BLaER1 (cell line): ENCODE results near the gene ANAPC10.
"Not testable (repeated sequence)": the region's sequence is repeated elsewhere in the genome, so short reads cannot be mapped to it uniquely, and the experiment has no call there.

Experiments
- H3K27ac ChIP-seq: shearing (Covaris generic); formaldehyde crosslinking; 2 replicates; pipeline ENCODE4 v1.8.1; 2022
- H3K27me3 ChIP-seq: shearing (Covaris generic); formaldehyde crosslinking; 2 replicates; pipeline ENCODE4 v1.8.1; 2022
- H3K36me3 ChIP-seq: shearing (Covaris generic); formaldehyde crosslinking; 2 replicates; pipeline ENCODE4 v1.8.1; 2022
- H3K4me1 ChIP-seq: shearing (Covaris generic); formaldehyde crosslinking; 2 replicates; pipeline ENCODE4 v1.8.1; 2022
- H3K4me2 ChIP-seq: shearing (Covaris generic); formaldehyde crosslinking; 2 replicates; pipeline ENCODE4 v1.8.1; 2022
- H3K4me3 ChIP-seq: shearing (Covaris generic); formaldehyde crosslinking; 2 replicates; pipeline ENCODE4 v1.8.1; 2022
- H3K9ac ChIP-seq: shearing (Covaris generic); formaldehyde crosslinking; 2 replicates; pipeline ENCODE4 v1.8.1; 2022
- H3K9me3 ChIP-seq: shearing (Covaris generic); formaldehyde crosslinking; 2 replicates; pipeline ENCODE4 v1.8.1; 2022
- H4K20me1 ChIP-seq: shearing (Covaris generic); formaldehyde crosslinking; 2 replicates; pipeline ENCODE4 v1.8.1; 2022
- Cebpa-rat ChIP-seq: shearing (Covaris generic); IDR thresholded peaks from 2 replicates; pipeline ENCODE4 v1.8.1; 2022

Gene ANAPC10, protein sequence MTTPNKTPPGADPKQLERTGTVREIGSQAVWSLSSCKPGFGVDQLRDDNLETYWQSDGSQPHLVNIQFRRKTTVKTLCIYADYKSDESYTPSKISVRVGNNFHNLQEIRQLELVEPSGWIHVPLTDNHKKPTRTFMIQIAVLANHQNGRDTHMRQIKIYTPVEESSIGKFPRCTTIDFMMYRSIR

DNA sequence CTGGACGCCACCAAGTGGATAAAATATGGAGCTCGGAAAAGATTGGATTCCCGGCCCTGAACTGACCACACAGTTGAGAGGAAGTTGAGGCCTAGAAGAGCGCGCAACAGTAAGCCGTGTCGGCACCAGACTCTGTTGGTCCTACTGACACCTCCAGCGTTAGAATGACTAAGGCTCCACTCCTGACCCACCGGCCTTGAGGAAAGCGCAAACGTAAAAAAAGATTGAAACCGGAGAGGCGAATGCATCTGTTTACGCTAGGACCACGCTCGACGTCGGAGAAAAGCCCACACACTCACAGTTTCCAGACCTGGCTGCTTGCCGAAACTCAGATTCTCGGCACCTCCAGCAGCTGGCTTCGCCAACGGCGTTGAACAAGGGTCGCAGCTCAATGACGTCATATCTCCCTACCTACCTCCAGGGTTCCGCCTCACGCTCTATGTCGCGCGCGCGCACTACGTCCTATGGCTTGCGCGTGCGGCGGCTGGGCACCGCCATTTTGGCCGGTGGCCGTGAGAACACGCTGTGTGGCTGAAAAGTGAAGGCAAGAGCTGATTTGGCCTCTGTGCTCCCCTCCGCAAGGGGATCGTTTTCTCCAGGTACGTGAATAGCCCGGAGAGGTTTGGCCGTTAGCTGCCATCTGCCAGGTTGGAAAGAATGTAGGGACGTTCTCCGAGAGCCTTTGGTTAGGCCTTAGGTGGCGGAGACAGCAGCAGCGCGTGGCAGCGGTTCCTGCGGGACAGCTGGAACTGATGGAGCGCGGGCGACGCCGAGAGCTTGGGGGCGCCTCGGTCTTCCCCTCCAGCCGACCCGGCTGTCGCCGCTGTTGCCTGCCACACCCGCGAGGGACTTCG is at the start of gene ANAPC10, which contains the start of gene ABCE1:
Gene ANAPC10, minus strand, starts transcription at position 376 of the 854 bp plus-strand sequence. CDS start 2,097 bp downstream, outside the sequence.
Gene ABCE1, plus strand, starts transcription at position 491 of the 854 bp plus-strand sequence. CDS start 6,102 bp downstream, outside the sequence.
- no peak for TF ChIP-seq Cebpa-rat
- Histone ChIP-seq H3K36me3 (peaks cover 29% of the 10 kb centered on the region), H3K4me1 (peaks cover 51% of the 10 kb centered on the region)

DNA sequence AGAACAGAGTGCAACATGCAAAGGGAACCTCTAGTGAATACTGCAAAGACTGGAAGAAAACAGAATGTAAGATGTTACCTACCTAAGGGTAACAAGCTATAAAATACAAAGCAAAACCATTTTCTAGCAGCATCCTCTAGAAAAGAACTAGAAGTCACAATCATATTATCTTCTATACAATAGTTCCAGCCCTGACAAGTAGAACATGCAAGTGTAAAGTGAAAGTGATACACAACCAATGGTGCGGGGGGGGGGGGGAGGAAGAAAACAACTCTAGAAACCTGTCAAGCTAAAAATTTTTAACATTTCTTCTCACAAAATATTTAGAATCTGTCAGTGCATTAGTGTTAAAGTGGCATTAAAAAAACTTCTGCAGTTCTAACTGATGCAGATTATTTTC is 38.2 kb upstream of the ANAPC10 start:
- H3K4me1 ChIP-seq, H3K4me3 ChIP-seq, H3K27ac ChIP-seq, H3K9me3 ChIP-seq, H3K4me2 ChIP-seq, H3K9ac ChIP-seq, H3K27me3 ChIP-seq: not testable (repeated sequence)
- H3K36me3 ChIP-seq = peaks cover 61% of the 10 kb centered on the region
- H4K20me1 ChIP-seq = peaks cover 12% of the 10 kb centered on the region; the same call in 1 of the 2 replicates

More for the DNA sequence above, at the start of gene ANAPC10, which contains the start of gene ABCE1:
- peak within 1 kb of the TSS; percentile 89 for H3K4me3 ChIP-seq
- peaks cover 12% of the 10 kb centered on the region for H3K9me3 ChIP-seq
- H4K20me1 ChIP-seq = peaks cover 38% of the 10 kb centered on the region
- peak within 1 kb of the TSS; percentile 94 for H3K27ac ChIP-seq
- H3K9ac ChIP-seq = peak within 1 kb of the TSS; percentile 94
- peak within 1 kb of the TSS; percentile 85 for H3K4me2 ChIP-seq
- H3K27me3 ChIP-seq = no peaks in the 10 kb centered on the region

DNA sequence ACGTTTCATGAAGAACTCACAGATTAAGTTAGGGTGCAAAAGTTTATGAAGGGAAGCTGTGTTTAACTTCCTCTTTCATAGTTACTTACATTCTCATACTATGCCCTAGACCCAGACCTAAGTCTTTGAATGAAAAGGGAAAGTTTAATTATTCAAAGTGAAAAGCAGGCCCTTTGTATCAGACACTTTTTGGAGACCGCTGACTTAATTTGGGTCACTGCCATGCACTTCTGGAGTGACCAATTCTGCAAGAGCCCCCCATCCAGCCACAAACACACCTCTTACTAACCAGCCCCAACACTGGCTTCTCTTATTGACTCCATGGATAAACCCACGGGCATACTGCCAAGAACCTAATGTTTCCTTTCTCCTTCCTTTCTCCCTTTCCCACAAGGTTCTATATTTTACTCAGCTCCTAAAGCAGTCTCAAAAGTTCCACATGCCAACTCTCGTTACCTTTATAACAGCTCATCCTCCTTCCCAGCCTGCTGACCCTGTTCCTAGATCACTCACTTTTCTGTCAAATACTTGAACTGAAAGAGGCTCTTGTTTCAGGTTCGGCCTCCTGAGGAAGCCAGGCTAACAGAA is 34.6 kb upstream of the ANAPC10 start:
- Histone ChIP-seq H3K27me3 (no peaks in the 10 kb centered on the region), H3K36me3 (peaks cover 54% of the 10 kb centered on the region), H3K9ac (no peak overlapping the region), H3K4me2 (peak overlapping the region; percentile 1; the same call in 1 of the 2 replicates), H3K4me3 (no peak overlapping the region), H3K9me3 (no peaks in the 10 kb centered on the region), H3K27ac (no peak overlapping the region), H4K20me1 (peaks cover 12% of the 10 kb centered on the region; the same call in 1 of the 2 replicates), H3K4me1 (peaks cover 9% of the 10 kb centered on the region)
- TF ChIP-seq Cebpa-rat = no peak

DNA sequence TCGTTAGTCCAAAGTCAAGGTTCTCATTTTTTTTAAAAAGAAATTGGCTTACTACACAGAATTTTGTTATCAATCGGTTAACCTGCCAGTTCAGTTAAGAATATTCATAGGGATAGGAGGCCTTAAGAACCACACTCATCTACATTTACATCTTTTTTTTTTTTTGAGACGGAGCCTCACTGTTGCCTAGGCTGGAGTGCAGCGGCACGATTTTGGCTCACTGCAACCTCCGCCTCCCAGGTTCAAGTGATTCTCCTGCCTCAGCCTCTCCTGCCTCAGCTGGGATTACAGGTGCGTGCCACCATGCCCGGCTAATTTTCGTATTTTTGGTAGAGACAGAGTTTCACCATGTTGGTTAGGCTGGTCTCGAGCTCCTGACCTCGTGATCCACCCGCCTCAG is 33.9 kb upstream of the ANAPC10 start:
- no peak for TF ChIP-seq Cebpa-rat
- Histone ChIP-seq H3K4me1 (peaks cover 9% of the 10 kb centered on the region), H3K27me3 (no peaks in the 10 kb centered on the region), H3K9ac (no peak overlapping the region), H3K9me3 (no peaks in the 10 kb centered on the region), H3K4me3 (no peak overlapping the region), H3K36me3 (peaks cover 54% of the 10 kb centered on the region), H3K27ac (no peak overlapping the region), H4K20me1 (peaks cover 12% of the 10 kb centered on the region; the same call in 1 of the 2 replicates), H3K4me2 (no peak overlapping the region)

DNA sequence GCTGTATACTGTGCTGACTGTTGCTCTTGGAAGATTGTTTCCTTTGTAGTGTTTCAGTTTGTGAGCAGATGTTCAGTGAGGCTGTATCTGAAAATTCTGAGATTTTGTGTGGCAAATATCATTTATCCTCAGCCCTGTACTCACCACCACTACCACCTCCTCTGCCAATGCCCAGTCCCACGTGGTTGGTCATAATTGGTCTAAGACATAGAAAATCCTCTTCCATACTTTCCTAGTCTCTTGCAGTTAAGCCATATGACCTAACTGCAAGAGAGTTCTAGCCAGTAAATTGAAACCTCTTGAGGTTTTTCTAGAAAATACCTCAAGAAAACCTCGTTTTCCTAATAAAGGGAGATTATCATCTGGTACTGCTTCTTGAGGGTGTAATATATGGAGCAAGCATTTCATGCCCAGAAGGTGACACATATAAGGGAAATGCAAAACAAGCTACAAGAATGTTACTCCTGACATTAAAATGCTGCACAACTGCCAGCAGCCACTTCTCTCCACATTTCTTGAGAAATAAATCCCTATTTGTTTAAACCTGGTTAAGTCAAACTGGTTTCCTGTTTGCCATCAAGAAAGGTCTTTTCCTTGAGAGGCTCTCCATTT is 32.9 kb upstream of the ANAPC10 start:
- Histone ChIP-seq H3K4me2 (no peak overlapping the region), H3K27me3 (no peaks in the 10 kb centered on the region), H3K4me3 (no peak overlapping the region), H4K20me1 (peaks cover 12% of the 10 kb centered on the region; the same call in 1 of the 2 replicates), H3K4me1 (peaks cover 9% of the 10 kb centered on the region), H3K36me3 (peaks cover 61% of the 10 kb centered on the region), H3K27ac (no peak overlapping the region), H3K9ac (no peak overlapping the region), H3K9me3 (no peaks in the 10 kb centered on the region)
- no peak for TF ChIP-seq Cebpa-rat

DNA sequence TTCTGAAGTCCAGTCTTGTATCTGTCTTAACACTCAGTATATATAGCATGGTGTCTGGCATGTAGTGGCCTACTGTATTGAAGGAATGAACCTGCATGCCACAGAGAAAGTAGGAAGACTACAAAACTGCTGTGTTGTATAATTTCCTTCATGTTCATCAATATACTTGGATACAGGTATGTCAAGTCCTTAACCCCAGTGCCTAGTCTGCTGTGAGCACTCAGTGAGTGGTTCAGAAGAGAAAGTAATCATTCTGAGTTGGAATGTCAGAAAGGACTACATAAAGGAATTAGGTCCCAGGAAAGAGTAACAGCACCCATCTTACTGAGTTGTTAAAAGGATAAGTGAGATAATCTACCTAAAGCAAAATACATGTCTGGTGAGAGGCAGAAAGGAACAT is 32.1 kb upstream of the ANAPC10 start:
- H3K9ac ChIP-seq = no peak overlapping the region
- H3K27ac ChIP-seq = no peak overlapping the region
- H3K36me3 ChIP-seq = peaks cover 69% of the 10 kb centered on the region
- H3K27me3 ChIP-seq = no peaks in the 10 kb centered on the region
- no peaks in the 10 kb centered on the region for H3K9me3 ChIP-seq
- H3K4me3 ChIP-seq = no peak overlapping the region
- H3K4me1 ChIP-seq = peaks cover 9% of the 10 kb centered on the region
- TF ChIP-seq Cebpa-rat = no peak
- H4K20me1 ChIP-seq = peaks cover 12% of the 10 kb centered on the region; the same call in 1 of the 2 replicates
- H3K4me2 ChIP-seq = no peak overlapping the region

DNA sequence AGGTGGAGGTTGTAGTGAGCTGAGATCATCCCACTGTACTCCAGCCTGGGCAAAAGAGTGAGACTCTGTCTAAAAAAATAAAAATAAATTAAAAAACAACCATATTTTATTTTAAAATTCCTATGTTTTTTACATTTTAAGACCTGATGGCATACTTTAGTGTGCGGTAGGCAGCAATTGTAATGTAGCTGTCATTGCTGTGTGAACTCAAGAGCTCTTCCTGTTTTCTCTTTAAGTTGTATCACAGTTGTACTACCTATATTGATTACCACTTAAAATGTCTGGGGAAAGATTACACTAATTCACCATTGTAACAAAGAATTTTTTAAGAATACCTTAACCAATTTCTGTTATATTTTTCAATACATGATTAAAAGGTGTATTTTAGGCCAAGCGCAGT is 27.4 kb upstream of the ANAPC10 start:
- Histone ChIP-seq H3K36me3 (peaks cover 84% of the 10 kb centered on the region), H3K27ac (no peak overlapping the region), H4K20me1 (peaks cover 9% of the 10 kb centered on the region; the same call in 1 of the 2 replicates), H3K4me1 (no peaks in the 10 kb centered on the region), H3K9ac (no peak overlapping the region), H3K27me3 (no peaks in the 10 kb centered on the region), H3K4me3 (no peak overlapping the region), H3K4me2 (no peak overlapping the region), H3K9me3 (no peaks in the 10 kb centered on the region)
- TF ChIP-seq Cebpa-rat = no peak

DNA sequence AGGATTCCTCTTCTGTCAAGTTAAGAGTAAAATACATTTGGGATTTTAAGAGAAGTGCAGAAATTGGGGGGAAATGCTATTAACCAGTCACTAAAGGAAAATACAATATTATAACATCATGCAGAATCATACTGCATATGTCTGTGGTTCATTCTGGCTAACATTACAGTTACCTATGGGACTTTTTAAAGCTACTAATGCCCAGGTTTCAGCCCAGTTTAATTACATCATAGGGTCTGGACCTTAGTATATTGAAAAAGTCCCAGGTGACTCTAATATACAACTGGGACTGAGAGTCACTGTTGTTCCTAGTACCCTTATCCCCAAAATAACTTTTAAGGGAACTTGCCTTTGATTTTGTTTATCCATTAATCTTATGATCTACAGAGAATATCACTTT is 10.1 kb upstream of the ANAPC10 start:
- peaks cover 66% of the 10 kb centered on the region for H4K20me1 ChIP-seq
- H3K27me3 ChIP-seq = no peaks in the 10 kb centered on the region
- H3K9me3 ChIP-seq = no peaks in the 10 kb centered on the region
- TF ChIP-seq Cebpa-rat = no peak
- H3K4me2 ChIP-seq = no peak overlapping the region
- H3K4me3 ChIP-seq = no peak overlapping the region
- H3K4me1 ChIP-seq = peaks cover 6% of the 10 kb centered on the region
- H3K9ac ChIP-seq = no peak overlapping the region
- no peak overlapping the region for H3K27ac ChIP-seq
- H3K36me3 ChIP-seq = peaks cover 87% of the 10 kb centered on the region

DNA sequence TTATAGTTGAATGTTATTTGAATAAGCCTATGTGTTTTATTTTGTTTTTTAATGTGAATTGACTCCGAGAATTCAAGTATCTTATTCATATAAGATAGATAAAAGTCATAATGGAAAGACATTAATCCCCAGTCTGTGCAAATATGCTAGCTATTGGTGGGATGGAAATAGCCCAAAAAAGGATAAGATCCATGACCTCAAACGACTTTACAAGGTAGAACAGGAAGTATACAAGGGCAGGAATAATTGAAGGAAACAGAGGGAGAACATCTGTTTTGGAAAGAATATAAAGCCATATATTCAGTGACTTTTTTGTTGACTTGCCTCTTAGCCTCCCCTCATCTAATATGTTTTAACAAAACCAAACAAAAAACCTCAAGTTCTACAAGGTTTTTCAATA is 9.1 kb upstream of the ANAPC10 start:
- no peak overlapping the region for H3K4me2 ChIP-seq
- no peaks in the 10 kb centered on the region for H3K9me3 ChIP-seq
- H3K4me1 ChIP-seq = peaks cover 16% of the 10 kb centered on the region
- no peak overlapping the region for H3K27ac ChIP-seq
- H3K27me3 ChIP-seq = no peaks in the 10 kb centered on the region
- peaks cover 66% of the 10 kb centered on the region for H4K20me1 ChIP-seq
- H3K36me3 ChIP-seq = peaks cover 77% of the 10 kb centered on the region
- no peak for TF ChIP-seq Cebpa-rat
- H3K9ac ChIP-seq = no peak overlapping the region
- no peak overlapping the region for H3K4me3 ChIP-seq
